OCI-LY1 (cell line): Measurements from ENCODE around the gene CTNNA2.

Experiments
- H2AFZ ChIP-seq: fragments of 200-600 bp; sonication (generic), shearing (Covaris generic); 2 replicates; pipeline ENCODE4 v1.6.0; 2014; ENCODE audit warnings: antibody characterized with exemption, mild to moderate bottlenecking, low read length
- H3F3A ChIP-seq: fragments of 200-600 bp; sonication (generic), shearing (Covaris generic); 2 replicates; pipeline ENCODE4 v1.6.0; 2014; ENCODE audit warnings: mild to moderate bottlenecking, antibody characterized with exemption, low read length, moderate library complexity; ENCODE audit not compliant: insufficient read depth
- H3K27ac ChIP-seq: fragments of 200-600 bp; sonication (generic); 2 replicates; pipeline ENCODE4 v1.5.1; 2014; ENCODE audit warnings: low read length, mixed run types, mild to moderate bottlenecking, low read depth; ENCODE audit not compliant: poor library complexity, severe bottlenecking
- H3K27me3 ChIP-seq: fragments of 200-600 bp; sonication (generic); 2 replicates; pipeline ENCODE4 v1.6.0; 2014; ENCODE audit warnings: antibody characterized with exemption, mild to moderate bottlenecking, low read length, moderate library complexity; ENCODE audit not compliant: insufficient read depth
- H3K36me3 ChIP-seq: fragments of 200-600 bp; sonication (generic); 2 replicates; pipeline ENCODE4 v1.6.1; 2014; ENCODE audit warnings: mild to moderate bottlenecking, antibody characterized with exemption, low read length, moderate library complexity, mixed read lengths; ENCODE audit not compliant: insufficient read depth
- H3K4me1 ChIP-seq: fragments of 200-600 bp; sonication (generic); 2 replicates; pipeline ENCODE4 v1.5.1; 2014; ENCODE audit warnings: mild to moderate bottlenecking, low read length, moderate library complexity; ENCODE audit not compliant: insufficient read depth, severe bottlenecking
- H3K4me2 ChIP-seq: fragments of 200-600 bp; sonication (generic), shearing (Covaris generic); 2 replicates; pipeline ENCODE4 v1.6.1; 2014; ENCODE audit warnings: low read length
- H3K4me3 ChIP-seq: fragments of 200-600 bp; sonication (generic); 2 replicates; pipeline ENCODE4 v1.5.1; 2014; ENCODE audit warnings: low read length, low read depth, mild to moderate bottlenecking, mixed read lengths; ENCODE audit not compliant: poor library complexity, severe bottlenecking
- H3K79me2 ChIP-seq: fragments of 200-600 bp; shearing (Covaris generic); 2 replicates; pipeline ENCODE4 v1.6.1; 2016; ENCODE audit warnings: mixed run types, low read length, mixed read lengths; ENCODE audit not compliant: insufficient read depth
- H3K9ac ChIP-seq: fragments of 200-600 bp; sonication (generic), shearing (Covaris generic); 2 replicates; pipeline ENCODE4 v1.6.1; 2014; ENCODE audit warnings: mild to moderate bottlenecking, low read length, mixed read lengths
- H3K9me2 ChIP-seq: fragments of 200-600 bp; sonication (generic), shearing (Covaris generic); 2 replicates; pipeline ENCODE4 v1.6.1; 2014; ENCODE audit warnings: low read depth, mild to moderate bottlenecking, low read length, mixed read lengths
- H3K9me3 ChIP-seq: fragments of 200-600 bp; shearing (Covaris generic); 2 replicates; pipeline ENCODE4 v1.6.1; 2014; ENCODE audit warnings: low read length, mixed read lengths
- H4K20me1 ChIP-seq: fragments of 200-600 bp; sonication (generic), shearing (Covaris generic); 2 replicates; pipeline ENCODE4 v1.6.0; 2016; ENCODE audit warnings: mild to moderate bottlenecking, low read length; ENCODE audit not compliant: insufficient read depth
- CTCF ChIP-seq: fragments of 200-600 bp; sonication (generic), shearing (Covaris generic); IDR thresholded peaks from 2 replicates; pipeline ENCODE4 v1.5.1; 2017; ENCODE audit warnings: mild to moderate bottlenecking, antibody characterized with exemption, low read length, moderate library complexity, mixed read lengths
- EZH2 ChIP-seq: fragments of 200-600 bp; sonication (generic), shearing (Covaris generic); IDR thresholded peaks from 2 replicates; pipeline ENCODE4 v1.8.0; 2017; ENCODE audit warnings: borderline replicate concordance, mixed run types, mild to moderate bottlenecking, antibody characterized with exemption, low read length, moderate library complexity, mixed read lengths

Gene CTNNA2

DNA sequence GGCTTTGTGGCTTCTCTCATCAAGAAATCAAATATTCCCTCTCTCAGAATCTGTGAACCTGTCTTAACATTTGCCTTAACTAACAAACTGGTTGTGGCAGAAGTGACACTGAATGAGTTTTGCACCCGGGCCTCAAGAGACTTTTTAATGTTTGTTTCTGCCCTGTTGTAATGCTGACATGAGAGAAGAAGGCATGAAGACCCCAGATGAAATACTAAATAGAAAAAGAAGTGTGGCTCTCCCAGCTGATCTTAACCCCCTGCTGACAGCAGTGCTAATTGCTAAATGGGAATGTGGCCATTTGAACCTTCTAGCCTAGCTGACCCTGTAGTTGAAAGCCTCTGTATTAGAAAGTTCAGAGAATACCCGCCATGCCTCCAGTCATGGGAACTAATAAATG lies 261.2 kb downstream of the CTNNA2 start:
- TF ChIP-seq CTCF, result no peak
- TF ChIP-seq EZH2, result no peak
- Histone ChIP-seq H3K9me2 (no peaks in the 10 kb centered on the region), H2AFZ (no peak overlapping the region), H3K4me2 (no peak overlapping the region), H3K9ac (no peak overlapping the region), H3K4me3 (no peak overlapping the region), H3K79me2 (no peaks in the 10 kb centered on the region), H3K9me3 (no peaks in the 10 kb centered on the region), H3K36me3 (no peaks in the 10 kb centered on the region), H3K27ac (no peak overlapping the region), H3K4me1 (no peaks in the 10 kb centered on the region), H3K27me3 (no peaks in the 10 kb centered on the region), H3F3A (no peaks in the 10 kb centered on the region), H4K20me1 (no peaks in the 10 kb centered on the region)

DNA sequence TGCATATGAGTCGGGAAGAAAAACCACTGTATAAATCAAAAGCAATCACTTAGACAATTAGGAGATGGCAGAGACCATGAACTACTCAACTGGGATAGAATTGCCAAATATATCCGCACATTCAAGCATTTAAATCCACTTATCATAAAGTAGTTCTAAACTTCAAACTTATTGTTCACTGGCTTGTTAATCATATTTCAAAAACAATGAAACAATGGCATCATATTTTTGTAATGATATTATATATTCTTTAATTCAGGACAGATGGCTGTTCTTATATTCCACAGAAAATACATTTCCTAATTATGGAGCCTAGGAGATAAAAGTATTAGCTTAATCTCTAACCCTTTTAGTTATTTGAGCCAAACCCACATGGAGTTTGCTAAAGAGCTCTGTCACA lies 263.6 kb downstream of the CTNNA2 start:
- no peaks in the 10 kb centered on the region for H4K20me1 ChIP-seq
- H3K4me1 ChIP-seq, result no peaks in the 10 kb centered on the region
- no peak overlapping the region for H3K4me3 ChIP-seq
- no peak overlapping the region for H3K9ac ChIP-seq
- no peaks in the 10 kb centered on the region for H3K9me2 ChIP-seq
- H3K9me3 ChIP-seq, result no peaks in the 10 kb centered on the region
- no peaks in the 10 kb centered on the region for H3F3A ChIP-seq
- H3K79me2 ChIP-seq, result no peaks in the 10 kb centered on the region
- no peaks in the 10 kb centered on the region for H3K36me3 ChIP-seq
- H3K27ac ChIP-seq, result no peak overlapping the region
- H3K27me3 ChIP-seq, result no peaks in the 10 kb centered on the region
- TF ChIP-seq CTCF (no peak), EZH2 (no peak)
- no peak overlapping the region for H2AFZ ChIP-seq
- no peak overlapping the region for H3K4me2 ChIP-seq

- no peaks in the 10 kb centered on the region for H3K36me3 ChIP-seq
- H3K4me1 ChIP-seq, result no peaks in the 10 kb centered on the region
- H3K4me2 ChIP-seq, result no peak overlapping the region
Measured at GRCh38 chr2:79780781-79781180, 267.9 kb downstream of the CTNNA2 start.

More at GRCh38 chr2:79780781-79781180, 267.9 kb downstream of the CTNNA2 start:
- Histone ChIP-seq H2AFZ (no peak overlapping the region), H3K9me2 (no peaks in the 10 kb centered on the region), H3K9me3 (no peaks in the 10 kb centered on the region), H3F3A (no peaks in the 10 kb centered on the region), H3K27ac (no peak overlapping the region), H3K79me2 (no peaks in the 10 kb centered on the region), H4K20me1 (no peaks in the 10 kb centered on the region), H3K4me3 (no peak overlapping the region), H3K9ac (no peak overlapping the region), H3K27me3 (no peaks in the 10 kb centered on the region)
- TF ChIP-seq EZH2 (no peak), CTCF (no peak)
